Measurements from ENCODE around the gene RPL13. TPM values are rescaled to one million over a fixed set of nuclear protein-coding genes. Genes with fewer than 3 reads are reported as not detected.

Gene RPL13
- total and polyA plus RNA-seq, 2 experiments from 2014 or later, result 1,293 to 5,939 TPM

DNA sequence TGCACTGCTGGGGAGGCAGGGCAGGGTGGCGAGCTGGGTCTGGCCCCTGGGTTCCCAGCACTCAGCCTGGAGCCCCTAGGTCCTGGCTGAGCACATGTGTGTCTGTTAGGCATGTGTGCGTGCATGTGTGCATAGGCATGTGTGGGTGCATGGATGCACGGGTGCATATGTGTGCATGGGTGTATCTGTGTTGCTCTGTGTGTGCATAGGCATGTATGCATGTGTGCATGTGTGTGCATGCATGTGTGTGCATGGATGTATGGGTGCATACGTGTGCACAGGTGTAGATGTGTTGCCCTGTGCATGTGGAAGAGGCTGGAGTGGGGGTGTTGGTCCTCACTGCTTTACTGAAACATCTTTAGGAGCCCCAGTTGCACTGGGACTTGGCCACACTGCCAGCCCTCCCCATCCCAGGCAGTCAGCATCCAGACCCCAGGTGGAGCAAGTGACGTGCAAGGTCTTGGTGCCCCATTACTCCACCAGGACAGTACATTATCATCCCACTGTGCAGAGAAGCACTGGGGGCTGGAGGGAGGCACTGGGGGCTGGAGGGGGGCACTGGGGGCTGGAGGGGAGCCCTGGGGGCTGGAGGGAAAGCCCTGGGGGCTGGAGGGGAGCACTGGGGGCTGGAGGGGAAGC lies 42.6 kb downstream of the RPL13 start:
- TF ChIP-seq, protein P1, sequence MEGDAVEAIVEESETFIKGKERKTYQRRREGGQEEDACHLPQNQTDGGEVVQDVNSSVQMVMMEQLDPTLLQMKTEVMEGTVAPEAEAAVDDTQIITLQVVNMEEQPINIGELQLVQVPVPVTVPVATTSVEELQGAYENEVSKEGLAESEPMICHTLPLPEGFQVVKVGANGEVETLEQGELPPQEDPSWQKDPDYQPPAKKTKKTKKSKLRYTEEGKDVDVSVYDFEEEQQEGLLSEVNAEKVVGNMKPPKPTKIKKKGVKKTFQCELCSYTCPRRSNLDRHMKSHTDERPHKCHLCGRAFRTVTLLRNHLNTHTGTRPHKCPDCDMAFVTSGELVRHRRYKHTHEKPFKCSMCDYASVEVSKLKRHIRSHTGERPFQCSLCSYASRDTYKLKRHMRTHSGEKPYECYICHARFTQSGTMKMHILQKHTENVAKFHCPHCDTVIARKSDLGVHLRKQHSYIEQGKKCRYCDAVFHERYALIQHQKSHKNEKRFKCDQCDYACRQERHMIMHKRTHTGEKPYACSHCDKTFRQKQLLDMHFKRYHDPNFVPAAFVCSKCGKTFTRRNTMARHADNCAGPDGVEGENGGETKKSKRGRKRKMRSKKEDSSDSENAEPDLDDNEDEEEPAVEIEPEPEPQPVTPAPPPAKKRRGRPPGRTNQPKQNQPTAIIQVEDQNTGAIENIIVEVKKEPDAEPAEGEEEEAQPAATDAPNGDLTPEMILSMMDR (IDR thresholded peaks at IDR 0.05; ENCODE audit: low read depth, low read length), result no peak
- Histone ChIP-seq H3K27me3 (no peaks in the 10 kb centered on the region), H3K4me1 (ENCODE audit: low read depth) (peaks cover 24% of the 10 kb centered on the region), H3K9me3 (ENCODE audit: low read depth) (no peaks in the 10 kb centered on the region), H3K27ac (no peak overlapping the region), H3K4me3 (no peak overlapping the region), H3K36me3 (no peaks in the 10 kb centered on the region)
- DNase-seq (ENCODE audit: low read depth in 1 of 2, low spot score in 1 of 2), result no peak

DNA sequence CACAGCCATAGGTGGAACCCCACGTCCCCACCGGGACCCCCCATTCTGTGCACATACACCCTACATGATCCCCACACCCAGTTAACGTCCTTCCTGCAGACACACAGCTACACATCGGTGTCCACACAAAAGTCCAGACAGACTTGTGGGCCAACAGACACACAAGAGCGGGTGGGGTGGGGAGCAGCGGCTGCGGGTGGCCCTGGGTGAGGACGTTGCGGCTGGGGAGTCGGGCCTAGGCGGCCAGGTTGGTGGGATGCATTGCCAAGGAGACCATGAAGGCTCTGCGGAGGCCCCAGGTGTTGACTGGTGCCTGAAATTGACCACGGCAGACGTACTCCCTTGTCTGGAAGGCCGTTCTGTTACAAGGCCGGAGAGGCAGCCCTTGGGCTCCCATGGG lies 44.3 kb downstream of the RPL13 start:
- TF ChIP-seq, protein P1 (IDR thresholded peaks at IDR 0.05; ENCODE audit: low read depth, low read length), result no peak
- H3K27ac ChIP-seq, result no peak overlapping the region
- no peak for DNase-seq (ENCODE audit: low read depth in 1 of 2, low spot score in 1 of 2)
- H3K27me3 ChIP-seq, result no peaks in the 10 kb centered on the region
- H3K4me3 ChIP-seq, result no peak overlapping the region
- H3K36me3 ChIP-seq, result no peaks in the 10 kb centered on the region
- no peaks in the 10 kb centered on the region for H3K9me3 ChIP-seq (ENCODE audit: low read depth)
- H3K4me1 ChIP-seq (ENCODE audit: low read depth), result peaks cover 16% of the 10 kb centered on the region

- no peaks in the 10 kb centered on the region for H3K9me3 ChIP-seq (ENCODE audit: low read depth)
- no peak overlapping the region for H3K27ac ChIP-seq
- H3K4me1 ChIP-seq (ENCODE audit: low read depth), result peaks cover 11% of the 10 kb centered on the region
- no peaks in the 10 kb centered on the region for H3K27me3 ChIP-seq
- TF ChIP-seq, protein P1 (IDR thresholded peaks at IDR 0.05; ENCODE audit: low read depth, low read length), result no peak
- H3K36me3 ChIP-seq, result no peaks in the 10 kb centered on the region
- no peak overlapping the region for H3K4me3 ChIP-seq
- no peak for DNase-seq (ENCODE audit: low read depth in 1 of 2, low spot score in 1 of 2)
Measured at GRCh38 chr16:89605186-89605970, 44.9 kb downstream of the RPL13 start.

DNA sequence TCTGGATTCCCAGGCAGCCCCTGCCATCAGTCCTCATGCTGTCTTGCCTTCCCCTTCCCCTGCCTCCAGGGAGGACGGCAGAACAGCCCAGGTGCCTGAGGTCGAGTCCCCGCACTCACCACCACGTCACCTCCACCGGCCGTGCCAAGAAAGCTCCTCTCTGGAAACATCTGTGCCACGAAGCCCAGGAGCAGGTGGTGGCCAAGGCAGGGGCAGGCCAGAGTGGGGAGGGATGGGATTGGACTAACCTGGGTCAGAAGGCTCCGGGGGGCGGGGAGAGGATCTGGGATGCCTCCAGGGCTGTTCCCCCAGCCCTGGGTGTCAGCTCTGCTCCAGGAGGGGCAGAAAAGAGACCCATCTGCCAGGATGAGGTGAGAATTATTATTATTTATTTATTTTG lies 45.5 kb downstream of the RPL13 start:
- H3K9me3 ChIP-seq (ENCODE audit: low read depth), result no peaks in the 10 kb centered on the region
- H3K4me3 ChIP-seq, result no peak overlapping the region
- H3K36me3 ChIP-seq, result no peaks in the 10 kb centered on the region
- TF ChIP-seq, protein P1 (IDR thresholded peaks at IDR 0.05; ENCODE audit: low read depth, low read length), result no peak
- DNase-seq (ENCODE audit: low read depth in 1 of 2, low spot score in 1 of 2), result no peak
- H3K27ac ChIP-seq, result no peak overlapping the region
- peaks cover 11% of the 10 kb centered on the region for H3K4me1 ChIP-seq (ENCODE audit: low read depth)
- H3K27me3 ChIP-seq, result no peaks in the 10 kb centered on the region

DNA sequence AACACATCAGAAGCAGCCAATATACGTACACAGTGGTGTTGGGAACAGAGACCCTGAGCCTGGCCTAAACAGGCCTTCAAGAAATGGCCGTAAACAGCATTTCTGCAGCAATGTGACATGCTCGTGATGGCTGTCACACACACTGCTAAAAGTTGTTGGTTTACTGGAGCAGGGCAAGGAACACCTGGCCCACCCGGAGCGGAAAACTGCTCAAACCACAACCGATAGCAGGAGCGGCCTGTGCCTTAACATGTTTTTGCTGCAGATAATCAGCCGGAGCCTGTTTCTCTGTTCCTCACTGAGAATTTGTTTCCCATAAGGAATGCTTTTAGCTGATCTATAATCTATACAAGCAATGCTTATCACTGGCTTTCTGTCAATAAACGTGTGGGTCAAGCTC lies 47.0 kb downstream of the RPL13 start:
- H3K27me3 ChIP-seq, result no peaks in the 10 kb centered on the region
- H3K36me3 ChIP-seq, result no peaks in the 10 kb centered on the region
- no peak overlapping the region for H3K27ac ChIP-seq
- no peaks in the 10 kb centered on the region for H3K9me3 ChIP-seq (ENCODE audit: low read depth)
- H3K4me3 ChIP-seq, result no peak overlapping the region
- peaks cover 6% of the 10 kb centered on the region for H3K4me1 ChIP-seq (ENCODE audit: low read depth)
- TF ChIP-seq, protein P1 (IDR thresholded peaks at IDR 0.05; ENCODE audit: low read depth, low read length), result no peak
- no peak for DNase-seq (ENCODE audit: low read depth in 1 of 2, low spot score in 1 of 2)
